HT-29 (cell line): ENCODE measurements around the gene UGT2B11. TPM values are rescaled to one million over a fixed set of nuclear protein-coding genes. Genes with fewer than 3 reads are reported as not detected.
A peak's percentile ranks its signal among the peaks of the same experiment; 100 is the strongest.
"Not testable (repeated sequence)": the region's sequence is repeated elsewhere in the genome, so short reads cannot be mapped to it uniquely, and the experiment has no call there.

Experiments used
- DNase-seq: peaks from one replicate; pipeline ENCODE4 v3.0.0-alpha.2; 2015; ENCODE audit warnings: low spot score
- total RNA-seq: library from RNA; depleted of rRNA; stranded (reverse); fragments of >200 nt; shearing (Covaris generic); gene quantifications from 2 replicates; pipeline ENCODE4 v1.2.3, GENCODE V29; 2014; rRNA removed

The UGT2B11 gene
- not detected in 2 replicates for total RNA-seq

DNA sequence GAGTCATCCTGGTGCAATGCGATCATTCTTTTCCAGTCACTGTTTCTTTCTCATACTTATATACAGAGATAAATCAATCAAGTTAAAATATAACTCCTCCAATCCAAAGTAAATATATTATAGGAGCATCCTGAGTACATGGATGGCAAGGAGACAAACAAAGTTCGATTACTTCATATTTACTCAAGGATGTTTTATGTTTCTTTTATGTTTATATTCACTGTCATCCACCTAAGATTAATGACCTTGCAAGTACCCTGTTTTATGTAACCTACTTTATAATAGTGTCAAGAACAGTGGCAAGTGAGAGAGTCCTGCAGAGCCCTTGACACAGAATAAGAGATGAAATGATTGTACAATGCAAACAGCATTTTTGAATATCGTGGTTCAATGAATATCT lies at the start of gene UGT2B11:
Gene UGT2B11 (minus strand): TSS at position 33 of the 400 bp plus-strand sequence. CDS start 26 bp downstream, at position 7.
- DNase-seq = no peak

GRCh38 chr4:69253147-69253772 lies 38.7 kb upstream of the UGT2B11 start:
- DNase-seq = not testable (repeated sequence)

GRCh38 chr4:69250884-69251283 lies 36.3 kb upstream of the UGT2B11 start:
- not testable (repeated sequence) for DNase-seq

GRCh38 chr4:69242562-69243240 lies 28.2 kb upstream of the UGT2B11 start:
- not testable (repeated sequence) for DNase-seq

GRCh38 chr4:69241746-69242145 lies 27.2 kb upstream of the UGT2B11 start:
- DNase-seq = not testable (repeated sequence)

DNA sequence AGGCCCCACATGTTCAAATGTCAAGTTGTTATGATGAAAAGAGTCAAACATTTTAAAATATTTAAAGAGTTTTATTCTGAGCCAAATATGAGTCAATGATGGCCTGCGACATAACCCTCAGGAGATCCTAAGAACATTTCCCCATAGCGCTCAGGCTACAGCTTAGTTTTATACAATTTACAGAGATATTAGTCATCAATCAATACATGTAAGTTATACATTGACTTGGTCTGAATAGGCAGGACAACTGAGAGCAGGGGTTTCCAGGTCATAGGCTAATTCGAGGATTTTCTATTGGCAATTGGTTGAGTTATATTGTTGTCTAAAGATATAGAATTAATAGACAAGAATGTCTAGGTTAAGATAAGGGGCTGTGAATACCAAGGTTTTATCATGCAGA lies 26.2 kb upstream of the UGT2B11 start:
- peak; percentile 9 for DNase-seq

DNA sequence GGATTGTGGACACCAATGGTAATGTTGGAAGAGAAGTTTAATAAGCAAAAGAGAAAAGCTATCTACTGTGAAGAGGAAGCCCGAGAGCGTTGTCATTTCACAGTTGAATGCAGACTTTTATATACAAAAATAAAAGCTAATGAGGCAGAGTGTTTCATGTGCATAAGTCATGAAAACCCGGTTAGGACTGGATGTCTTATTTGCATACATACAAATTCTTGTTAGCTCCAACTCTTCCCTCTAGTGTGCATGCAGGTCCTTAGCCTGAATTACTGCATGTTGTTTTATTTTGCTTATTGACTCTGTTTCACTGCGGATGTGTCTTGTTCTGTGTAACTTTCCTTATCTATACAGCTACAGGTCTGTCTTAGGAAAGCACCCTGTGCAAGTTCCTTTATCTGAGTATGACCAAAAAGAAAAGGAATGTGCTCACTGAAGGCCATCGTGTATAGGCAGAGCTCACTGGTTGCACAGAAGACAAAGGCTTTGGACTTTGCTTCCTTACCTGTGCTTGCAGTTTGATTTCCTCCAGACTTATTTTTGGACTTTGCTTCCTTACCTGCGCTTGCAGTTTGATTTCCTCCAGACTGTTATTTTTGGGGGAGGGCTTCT lies 25.1 kb upstream of the UGT2B11 start:
- peak; percentile 29 for DNase-seq

DNA sequence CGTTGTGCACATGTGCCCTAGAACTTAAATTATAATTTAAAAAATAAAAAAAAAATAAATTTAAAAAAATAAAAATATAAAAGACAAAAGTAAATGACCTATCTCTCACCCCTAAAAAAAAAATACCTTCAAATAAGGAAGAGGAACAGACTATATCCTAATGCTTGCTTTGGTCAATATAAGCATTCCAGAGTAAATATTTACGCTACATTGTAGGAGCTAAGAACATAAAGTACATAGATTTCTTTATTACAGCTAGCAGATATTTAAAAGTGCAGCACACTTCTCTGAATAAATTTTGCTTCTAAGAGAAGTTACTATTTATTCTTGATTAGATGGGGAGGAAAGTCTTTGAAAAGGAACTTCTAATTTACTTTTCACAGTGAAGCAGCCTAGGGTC lies 24.5 kb upstream of the UGT2B11 start:
- DNase-seq = no peak

DNA sequence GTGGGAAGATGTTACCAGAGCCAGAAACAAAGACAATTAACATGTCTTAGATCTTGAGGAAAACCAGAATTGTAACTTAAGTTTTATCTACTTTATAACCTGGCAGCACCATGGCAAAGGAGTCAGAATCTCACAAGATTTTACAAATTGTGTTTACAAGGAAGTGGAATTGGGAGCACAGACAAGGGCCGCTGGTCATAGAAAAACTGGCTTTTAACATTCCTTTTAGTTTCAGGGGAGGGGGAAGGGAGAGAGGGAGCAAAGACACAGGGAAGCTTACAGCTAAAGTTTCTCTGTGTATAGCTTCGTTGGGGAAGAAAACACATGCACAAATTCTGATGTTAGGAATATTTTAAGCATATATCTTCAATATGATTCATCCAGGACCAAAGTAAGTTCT lies 10.3 kb upstream of the UGT2B11 start:
- DNase-seq = no peak

- not testable (repeated sequence) for DNase-seq
Observed at GRCh38 chr4:69223277-69223676, 8.7 kb upstream of the UGT2B11 start.

DNA sequence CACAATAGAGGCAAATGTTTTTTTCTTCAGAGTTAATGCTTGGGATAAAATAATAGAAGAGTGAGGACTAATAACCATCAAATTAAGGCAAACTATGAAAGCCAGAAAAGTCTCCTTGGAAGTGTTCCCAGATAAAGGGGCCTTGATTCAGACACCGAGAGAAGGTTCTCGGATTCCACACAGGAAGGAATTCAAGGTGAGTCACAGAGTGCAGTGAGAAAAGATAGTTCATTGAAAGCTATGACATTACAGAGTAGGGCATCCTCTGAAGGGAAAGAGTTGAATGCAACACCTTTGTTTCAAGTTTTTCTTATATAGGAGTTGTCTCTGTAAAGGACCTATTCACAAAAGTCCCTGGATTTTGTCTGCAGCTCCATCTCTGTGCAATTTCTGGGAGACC lies 3.9 kb upstream of the UGT2B11 start:
- DNase-seq = not testable (repeated sequence)

DNA sequence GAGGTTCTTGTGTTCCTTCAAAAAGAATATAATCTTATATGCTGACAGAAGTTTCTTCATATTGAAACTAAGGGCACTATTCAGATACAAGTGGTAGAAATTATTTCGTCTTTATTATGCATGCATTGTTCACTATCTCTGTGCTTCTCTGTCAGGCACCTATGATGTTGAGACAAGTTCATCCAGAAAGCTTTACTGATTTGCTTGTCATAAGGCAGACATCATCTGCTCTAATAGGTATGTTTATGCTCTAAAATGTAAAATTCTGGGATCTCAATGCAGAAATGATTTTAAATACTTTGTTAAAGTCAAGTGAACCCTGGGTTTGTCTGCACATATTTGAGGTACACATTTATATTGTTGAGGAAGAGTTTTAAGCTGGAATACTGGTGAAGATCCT lies 3.6 kb downstream of the UGT2B11 start:
- DNase-seq = no peak

DNA sequence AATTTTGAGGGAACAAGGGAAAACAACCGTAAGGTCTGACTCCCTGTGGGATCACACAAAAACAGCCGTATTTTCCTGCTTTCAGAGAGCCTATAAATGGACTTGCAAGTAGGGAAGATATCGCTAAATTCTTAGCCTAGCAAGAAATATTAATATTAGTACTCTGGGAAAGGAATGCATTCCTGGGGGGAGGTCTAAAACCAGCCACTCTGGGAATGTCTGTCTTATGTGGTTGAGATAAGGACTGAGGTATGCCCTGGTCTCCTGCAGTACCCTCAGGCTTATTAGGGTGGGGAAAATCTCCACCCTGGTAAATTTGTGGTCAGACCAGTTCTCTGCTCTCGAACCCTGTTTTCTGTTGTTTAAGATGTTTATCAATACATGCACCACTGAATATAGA lies 16.0 kb downstream of the UGT2B11 start:
- not testable (repeated sequence) for DNase-seq

DNA sequence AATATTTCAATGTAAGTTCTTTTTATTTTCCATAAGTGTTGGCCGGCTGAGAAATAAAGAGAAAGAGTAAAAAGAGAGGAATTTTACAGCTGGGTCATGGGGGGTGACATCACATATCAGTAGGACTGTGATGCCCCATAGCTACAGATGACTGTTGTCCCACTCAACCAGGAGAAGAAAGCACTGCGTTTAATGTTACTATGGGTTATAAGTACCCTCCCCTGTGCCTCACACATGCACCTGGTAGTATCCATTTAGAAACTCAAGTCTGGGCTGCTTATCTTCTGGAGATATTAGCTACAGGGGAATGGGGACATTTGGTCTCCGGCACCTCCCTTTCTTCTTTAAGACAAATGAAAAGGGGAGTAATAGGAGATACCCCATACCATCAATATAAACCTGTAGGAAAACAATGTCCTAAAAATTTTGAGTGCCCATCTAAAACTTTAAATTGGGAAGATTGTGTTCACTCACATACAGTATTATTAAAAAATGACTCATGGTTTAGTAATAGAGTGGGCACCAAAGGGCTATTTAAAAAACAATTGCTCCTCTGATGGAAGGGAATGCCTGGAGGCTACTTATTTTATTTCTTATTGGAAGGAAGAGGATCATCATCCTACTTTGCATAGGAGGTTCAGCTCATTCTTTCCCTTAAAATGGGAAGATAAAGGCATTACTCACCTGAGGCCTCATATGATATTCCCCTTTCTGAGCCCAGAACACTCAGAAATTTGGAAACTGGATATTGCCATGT lies 18.2 kb downstream of the UGT2B11 start:
- DNase-seq = no peak

DNA sequence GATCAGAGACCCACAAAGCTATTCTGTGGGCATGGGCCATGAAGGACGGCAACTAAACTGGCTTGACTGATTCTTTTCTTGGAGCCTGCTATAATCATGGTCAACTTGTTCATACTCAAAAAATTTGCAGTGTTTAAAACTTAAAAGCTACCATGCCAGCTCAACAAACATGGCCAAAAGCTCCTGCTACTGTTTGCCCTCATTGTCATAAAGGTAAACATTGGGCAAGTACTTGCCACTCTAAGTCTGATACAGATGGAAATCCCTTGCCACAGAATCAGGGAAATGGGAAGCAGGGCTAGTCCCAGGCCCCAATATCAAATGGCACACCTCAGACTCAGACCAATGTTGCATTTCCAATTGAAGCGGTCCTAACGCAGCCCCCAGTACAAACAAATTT lies 20.4 kb downstream of the UGT2B11 start:
- no peak for DNase-seq

DNA sequence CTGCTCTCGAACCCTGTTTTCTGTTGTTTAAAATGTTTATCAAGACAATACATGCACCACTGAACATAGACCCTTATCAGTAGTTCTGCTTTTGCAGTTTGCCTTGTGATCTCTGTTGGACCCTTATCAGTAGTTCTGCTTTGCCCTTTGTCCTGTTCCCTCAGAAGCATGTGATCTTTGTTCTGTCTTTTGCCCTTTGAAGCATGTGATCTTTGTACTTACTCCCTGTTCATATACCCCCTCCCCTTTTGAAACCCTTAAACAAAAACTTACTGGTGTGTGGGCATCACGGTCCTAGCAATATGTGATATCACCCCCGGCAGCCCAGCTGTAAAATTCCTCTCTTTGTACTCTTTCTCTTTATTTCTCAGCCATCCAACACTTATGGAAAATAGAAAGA lies 22.6 kb downstream of the UGT2B11 start:
- not testable (repeated sequence) for DNase-seq

- DNase-seq = not testable (repeated sequence)
Observed at GRCh38 chr4:69190621-69191020, 23.9 kb downstream of the UGT2B11 start.

DNA sequence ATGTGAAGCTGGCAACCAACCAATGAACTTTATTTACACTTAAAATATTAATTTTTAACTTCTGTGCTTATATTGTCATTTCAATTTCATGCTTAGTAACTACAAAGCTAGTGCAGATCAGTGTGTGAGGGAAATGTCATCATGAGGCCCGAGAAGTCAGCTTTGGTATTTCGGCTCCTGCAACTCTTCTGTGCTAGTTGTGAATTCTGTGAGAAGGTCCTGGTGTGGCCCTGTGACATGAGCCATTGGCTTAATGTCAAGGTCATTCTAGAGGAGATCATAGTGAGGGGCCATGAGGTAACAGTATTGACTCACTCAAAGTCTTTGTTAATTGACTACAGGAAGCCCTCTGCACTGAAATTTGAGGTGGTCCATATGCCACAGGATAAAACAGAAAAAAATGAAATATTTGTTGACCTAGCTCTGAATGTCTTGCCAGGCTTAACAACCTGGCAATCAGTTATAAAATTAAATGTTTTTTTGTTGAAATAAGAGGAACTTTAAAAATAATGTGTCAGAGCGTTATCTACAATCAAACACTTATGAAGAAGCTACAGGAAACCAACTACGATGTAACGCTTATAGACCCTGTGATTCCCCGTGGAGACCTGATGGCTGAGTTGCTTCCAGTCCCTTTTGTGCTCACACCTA lies 32.9 kb downstream of the UGT2B11 start:
- not testable (repeated sequence) for DNase-seq

DNA sequence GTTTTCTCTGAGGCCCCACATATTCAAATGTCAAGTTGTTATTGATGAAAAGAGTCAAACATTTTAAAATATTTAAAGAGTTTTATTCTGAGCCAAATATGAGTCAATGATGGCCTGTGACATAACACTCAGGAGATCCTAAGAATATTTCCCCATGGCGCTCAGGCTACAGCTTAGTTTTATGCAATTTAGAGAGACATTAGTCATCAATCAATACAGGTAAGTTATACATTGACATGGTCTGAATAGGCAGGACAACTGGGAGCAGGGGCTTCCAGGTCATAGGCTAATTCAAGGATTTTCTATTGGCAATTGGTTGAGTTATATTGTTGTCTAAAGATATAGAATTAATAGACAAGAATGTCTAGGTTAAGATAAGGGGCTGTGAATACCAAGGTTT lies 34.7 kb downstream of the UGT2B11 start:
- DNase-seq = not testable (repeated sequence)

- DNase-seq = not testable (repeated sequence)
Observed at GRCh38 chr4:69178751-69179205, 35.8 kb downstream of the UGT2B11 start.
